AG10803 (cell line): Measurements from ENCODE around the gene TMEM121B.
A peak's percentile ranks its signal among the peaks of the same experiment; 100 is the strongest.

Experiments
- DNase-seq: peaks from one replicate; pipeline ENCODE4 v3.0.0; 2010; ENCODE audit warnings: low read depth
- H3K4me3 ChIP-seq: 2 replicates; pipeline ENCODE4 v1.5.1; 2011; ENCODE audit warnings: mild to moderate bottlenecking, low read length, control low read depth
- CTCF ChIP-seq: conservative IDR thresholded peaks from 2 replicates; pipeline ENCODE4 v1.5.1; 2011; ENCODE audit warnings: mild to moderate bottlenecking, low read length, control low read depth, inconsistent platforms

TMEM121B gene

GRCh38 chr22:17098379-17098819, 22.8 kb downstream of the TMEM121B start:
- DNase-seq, result no peak
- H3K4me3 ChIP-seq, result no peak overlapping the region
- no peak for TF ChIP-seq CTCF

GRCh38 chr22:17097701-17098100, 23.5 kb downstream of the TMEM121B start:
- DNase-seq, result no peak
- H3K4me3 ChIP-seq, result no peak overlapping the region
- TF ChIP-seq CTCF, result no peak

GRCh38 chr22:17097062-17097461, 24.1 kb downstream of the TMEM121B start:
- H3K4me3 ChIP-seq, result no peak overlapping the region
- DNase-seq, result no peak
- no peak for TF ChIP-seq CTCF

- DNase-seq, result no peak
- no peak overlapping the region for H3K4me3 ChIP-seq
- TF ChIP-seq CTCF, result no peak
Measured at GRCh38 chr22:17096071-17096470, 25.1 kb downstream of the TMEM121B start.

GRCh38 chr22:17095538-17095937, 25.6 kb downstream of the TMEM121B start:
- DNase-seq, result peak; percentile 9
- TF ChIP-seq CTCF, result peak; percentile 36
- no peak overlapping the region for H3K4me3 ChIP-seq

GRCh38 chr22:17093081-17093480, 28.1 kb downstream of the TMEM121B start:
- no peak for TF ChIP-seq CTCF
- DNase-seq, result no peak
- no peak overlapping the region for H3K4me3 ChIP-seq

GRCh38 chr22:17091851-17092250, 29.3 kb downstream of the TMEM121B start:
- H3K4me3 ChIP-seq, result no peak overlapping the region
- TF ChIP-seq CTCF, result no peak
- no peak for DNase-seq
